Measurements from ENCODE around the gene ZNF670. TPM values are rescaled to one million over a fixed set of nuclear protein-coding genes. Genes with fewer than 3 reads are reported as not detected.

ZNF670 gene
- total RNA-seq, 2 donors from 2014 or later: 2.9 to 4.7 TPM

DNA sequence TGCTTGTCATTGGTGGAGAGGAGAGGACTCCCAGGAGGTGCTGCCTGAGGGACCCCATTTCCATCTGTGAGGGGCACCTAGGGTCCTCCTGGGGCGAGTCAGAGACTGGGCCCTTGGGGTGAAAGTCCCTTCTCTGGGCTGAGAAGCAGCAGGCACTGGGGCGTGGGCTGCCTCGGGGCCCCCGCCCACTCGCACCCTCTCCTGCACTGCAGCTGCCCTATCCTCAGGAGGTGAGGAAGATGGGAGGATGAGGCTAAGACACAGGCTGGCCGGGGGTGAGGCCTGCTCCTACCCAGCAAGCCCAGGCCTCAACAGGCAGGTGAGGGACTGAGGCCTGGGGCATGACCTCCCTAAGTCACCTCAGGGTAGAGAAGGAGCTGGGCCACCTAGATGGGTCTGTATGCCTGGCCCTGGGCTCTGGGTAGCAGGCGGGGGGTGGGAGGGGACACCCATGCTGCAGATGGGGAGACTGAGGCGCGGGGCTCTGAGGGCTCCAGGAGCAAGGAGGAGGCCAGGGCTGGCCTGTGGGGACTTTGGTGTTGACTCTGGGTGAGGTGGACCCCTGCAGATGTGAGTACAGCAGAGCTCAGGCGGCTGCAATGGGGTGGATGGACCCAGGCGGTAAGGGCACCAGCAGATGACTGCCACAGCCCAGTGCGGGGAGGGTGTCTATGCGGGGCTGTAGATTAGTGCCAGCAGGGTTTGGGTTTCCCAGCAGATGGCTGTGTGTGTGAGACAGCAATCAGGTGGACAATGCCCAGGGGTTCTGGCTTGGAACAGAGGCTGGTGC lies 35.9 kb upstream of the ZNF670 start:
- Histone ChIP-seq H3K27ac (no peak overlapping the region), H3K36me3 (no peaks in the 10 kb centered on the region), H3K4me3 (no peak overlapping the region), H3K4me1 (replicated peaks) (no peaks in the 10 kb centered on the region), H3K27me3 (replicated peaks; ENCODE audit: insufficient read depth) (no peaks in the 10 kb centered on the region), H3K9me3 (no peaks in the 10 kb centered on the region)
- TF ChIP-seq, protein P1, sequence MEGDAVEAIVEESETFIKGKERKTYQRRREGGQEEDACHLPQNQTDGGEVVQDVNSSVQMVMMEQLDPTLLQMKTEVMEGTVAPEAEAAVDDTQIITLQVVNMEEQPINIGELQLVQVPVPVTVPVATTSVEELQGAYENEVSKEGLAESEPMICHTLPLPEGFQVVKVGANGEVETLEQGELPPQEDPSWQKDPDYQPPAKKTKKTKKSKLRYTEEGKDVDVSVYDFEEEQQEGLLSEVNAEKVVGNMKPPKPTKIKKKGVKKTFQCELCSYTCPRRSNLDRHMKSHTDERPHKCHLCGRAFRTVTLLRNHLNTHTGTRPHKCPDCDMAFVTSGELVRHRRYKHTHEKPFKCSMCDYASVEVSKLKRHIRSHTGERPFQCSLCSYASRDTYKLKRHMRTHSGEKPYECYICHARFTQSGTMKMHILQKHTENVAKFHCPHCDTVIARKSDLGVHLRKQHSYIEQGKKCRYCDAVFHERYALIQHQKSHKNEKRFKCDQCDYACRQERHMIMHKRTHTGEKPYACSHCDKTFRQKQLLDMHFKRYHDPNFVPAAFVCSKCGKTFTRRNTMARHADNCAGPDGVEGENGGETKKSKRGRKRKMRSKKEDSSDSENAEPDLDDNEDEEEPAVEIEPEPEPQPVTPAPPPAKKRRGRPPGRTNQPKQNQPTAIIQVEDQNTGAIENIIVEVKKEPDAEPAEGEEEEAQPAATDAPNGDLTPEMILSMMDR (IDR thresholded peaks at IDR 0.05): no peak
- TF ChIP-seq POLR2AphosphoS5 (IDR thresholded peaks at IDR 0.05) (no peak), POLR2A (IDR thresholded peaks at IDR 0.05) (no peak)
- 84% methylated on average over 13 of the region's 13 CpGs for WGBS
- intact Hi-C loops (cut with DNase I): no loop called here
- no peak for DNase-seq (ENCODE audit: low spot score)

DNA sequence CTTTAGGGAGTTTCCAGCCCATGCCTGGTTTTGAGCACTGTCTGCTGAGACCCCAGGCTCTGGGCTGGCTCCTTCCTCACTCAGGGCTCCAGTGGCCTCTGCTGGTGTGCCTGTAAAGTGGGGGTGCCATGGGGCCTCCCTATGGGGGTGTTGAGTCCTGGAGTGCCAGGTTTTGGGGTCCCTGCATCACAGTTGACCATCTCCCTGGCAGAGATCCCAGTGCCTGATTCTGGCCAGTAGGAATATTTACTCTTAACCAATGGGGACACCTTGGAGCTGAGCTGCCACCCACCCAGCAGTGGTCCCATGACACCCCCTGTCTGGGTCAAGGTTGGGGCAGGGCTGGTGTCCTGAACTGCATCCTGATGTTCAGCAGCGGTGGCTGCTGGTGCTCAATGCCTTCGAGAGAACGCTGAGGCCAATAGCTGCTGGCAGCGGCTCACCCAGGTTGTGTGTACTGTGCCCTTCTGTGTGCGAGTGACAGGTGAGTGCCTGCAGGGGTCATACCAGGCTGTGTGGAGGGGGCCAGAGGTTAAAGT lies 35.2 kb upstream of the ZNF670 start:
- Histone ChIP-seq H3K36me3 (no peaks in the 10 kb centered on the region), H3K27me3 (replicated peaks; ENCODE audit: insufficient read depth) (no peaks in the 10 kb centered on the region), H3K4me3 (no peak overlapping the region), H3K4me1 (replicated peaks) (no peaks in the 10 kb centered on the region), H3K27ac (no peak overlapping the region), H3K9me3 (no peaks in the 10 kb centered on the region)
- intact Hi-C loops (cut with DNase I): no loop called here
- WGBS: 85% methylated on average over 5 of the region's 5 CpGs
- TF ChIP-seq POLR2A (IDR thresholded peaks at IDR 0.05): no peak
- TF ChIP-seq, protein P1 (IDR thresholded peaks at IDR 0.05): no peak
- TF ChIP-seq POLR2AphosphoS5 (IDR thresholded peaks at IDR 0.05): no peak
- DNase-seq (ENCODE audit: low spot score): no peak

DNA sequence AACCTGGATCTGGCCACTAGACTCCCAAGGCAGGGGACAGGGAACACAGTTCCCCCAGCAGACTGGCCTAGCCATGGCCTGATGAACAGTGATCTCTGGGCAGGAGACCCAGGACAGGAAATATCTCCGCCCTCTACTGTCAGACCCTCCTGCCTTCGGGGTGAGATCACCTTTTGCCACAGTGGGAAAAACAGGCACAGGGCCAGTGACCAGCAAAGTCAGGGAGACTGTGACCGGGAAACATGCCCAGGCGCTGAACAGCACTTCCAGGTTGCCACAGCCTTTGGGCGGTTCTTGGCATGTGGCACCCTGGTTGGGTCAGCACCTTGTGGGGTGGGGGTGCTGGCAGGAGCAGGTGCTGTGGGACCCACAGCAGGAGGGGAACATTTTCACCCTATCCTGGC lies 34.5 kb upstream of the ZNF670 start:
- H3K27ac ChIP-seq: no peak overlapping the region
- H3K36me3 ChIP-seq: no peaks in the 10 kb centered on the region
- H3K9me3 ChIP-seq: no peaks in the 10 kb centered on the region
- no peak for TF ChIP-seq POLR2A (IDR thresholded peaks at IDR 0.05)
- no peak overlapping the region for H3K4me3 ChIP-seq
- H3K4me1 ChIP-seq (replicated peaks): no peaks in the 10 kb centered on the region
- intact Hi-C loops (cut with DNase I): no loop called here
- H3K27me3 ChIP-seq (replicated peaks; ENCODE audit: insufficient read depth): no peaks in the 10 kb centered on the region
- 75% methylated on average over 5 of the region's 5 CpGs for WGBS
- DNase-seq (ENCODE audit: low spot score): no peak

DNA sequence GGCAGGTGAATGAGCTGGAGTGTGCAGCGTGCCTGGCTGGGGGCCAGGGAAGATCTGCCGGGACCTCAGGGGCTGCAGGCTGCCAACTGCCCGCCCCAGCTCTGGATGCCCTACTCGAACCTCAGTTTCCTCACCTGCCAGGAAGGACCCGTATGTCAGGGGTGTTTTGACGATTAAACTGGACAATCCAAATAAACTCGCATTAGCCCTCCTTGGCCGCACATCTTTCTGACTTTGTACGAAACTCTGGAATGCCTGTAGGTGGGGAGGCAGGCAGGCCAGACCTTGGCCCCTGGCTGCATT lies 33.8 kb upstream of the ZNF670 start:
- WGBS: 28% methylated on average over 8 of the region's 9 CpGs
- Histone ChIP-seq H3K27ac (peak overlapping the region; percentile 76 to 87), H3K4me3 (peak overlapping the region; percentile 66 to 84), H3K27me3 (replicated peaks; ENCODE audit: insufficient read depth) (no peaks in the 10 kb centered on the region), H3K4me1 (replicated peaks) (no peaks in the 10 kb centered on the region), H3K9me3 (no peaks in the 10 kb centered on the region), H3K36me3 (no peaks in the 10 kb centered on the region)
- TF ChIP-seq POLR2A (IDR thresholded peaks at IDR 0.05) (no peak), POLR2AphosphoS5 (IDR thresholded peaks at IDR 0.05) (no peak)
- TF ChIP-seq, protein P1 (IDR thresholded peaks at IDR 0.05): no peak
- DNase-seq (ENCODE audit: low spot score): no peak
- intact Hi-C loops (cut with DNase I): no loop called here

DNA sequence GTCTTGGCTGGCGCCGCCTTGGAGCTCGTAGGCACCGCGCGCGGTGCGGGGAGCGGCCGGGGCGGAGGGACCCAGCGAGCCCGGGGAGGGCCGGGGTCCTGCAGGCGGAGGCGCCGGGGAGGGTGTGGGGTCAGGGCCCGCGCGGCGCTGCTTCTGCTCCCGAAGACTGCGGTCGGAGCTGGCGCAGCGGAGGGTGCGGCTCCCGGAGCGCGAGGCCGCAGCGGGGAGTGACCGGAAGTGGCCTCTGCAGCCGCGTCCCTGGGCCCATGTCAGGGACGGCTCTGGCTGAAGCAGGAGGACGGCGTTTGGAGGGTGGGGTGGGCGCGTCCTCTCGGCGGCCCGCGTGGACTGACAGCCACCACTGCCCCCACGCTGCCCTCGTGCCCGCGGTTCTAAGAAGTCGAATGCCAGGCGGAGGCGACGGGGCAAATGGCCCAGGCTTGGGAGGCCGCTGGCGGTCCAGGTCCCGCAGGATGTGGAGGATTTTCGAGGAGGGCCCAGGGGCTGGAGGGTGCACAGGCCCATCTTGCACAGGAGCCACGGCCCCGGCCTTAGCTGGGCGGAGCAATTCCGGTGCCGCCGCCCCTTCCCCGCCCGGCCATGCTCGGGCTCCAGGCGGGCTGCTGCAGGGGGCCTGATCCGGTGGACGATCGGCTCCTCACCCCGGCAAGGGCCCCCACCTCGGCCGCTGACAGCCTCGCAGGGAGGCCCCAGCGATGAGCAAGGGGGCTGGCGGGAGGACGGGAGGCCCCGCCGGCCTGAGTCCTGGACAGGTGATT lies 33.3 kb upstream of the ZNF670 start:
- intact Hi-C loops (cut with DNase I): no loop called here
- H3K27ac ChIP-seq: peak overlapping the region; percentile 76 to 87
- H3K9me3 ChIP-seq: no peaks in the 10 kb centered on the region
- H3K36me3 ChIP-seq: no peaks in the 10 kb centered on the region
- TF ChIP-seq POLR2A (IDR thresholded peaks at IDR 0.05) (no peak), POLR2AphosphoS5 (IDR thresholded peaks at IDR 0.05) (no peak)
- TF ChIP-seq, protein P1 (IDR thresholded peaks at IDR 0.05): no peak
- H3K4me1 ChIP-seq (replicated peaks): no peaks in the 10 kb centered on the region
- H3K4me3 ChIP-seq: peak overlapping the region; percentile 66 to 84
- peak; percentile 26 for DNase-seq (ENCODE audit: low spot score)
- under 1% methylated on average over 56 of the region's 78 CpGs for WGBS
- no peaks in the 10 kb centered on the region for H3K27me3 ChIP-seq (replicated peaks; ENCODE audit: insufficient read depth)

All from prostate gland (tissue), 2 donors.